Stimulated activated effector memory CD8-positive, alpha-beta T cell treated with anti-CD3 and anti-CD28 coated beads, Interleukin-12 subunit alpha, Interleukin-12 subunit beta, amount 100 ng/mL, for 72 hours (primary cell): Measurements from ENCODE around the gene RAB6B.

Experiments
- ATAC-seq: fragments of 150-1000 bp; cut with Tn5 transposase; 2 replicates; pipeline ENCODE4 v1.10.0; 2021
- DNase-seq, 2 donors: peaks; one replicate each; pipeline ENCODE4 v3.0.0; 2021 to 2022; ENCODE audit warnings: low spot score in 2 of 2
- H3K27ac Mint-ChIP-seq: one replicate; pipeline ENCODE4 v1.8.0; 2022; ENCODE audit warnings: mild to moderate bottlenecking, mixed read lengths
- H3K36me3 Mint-ChIP-seq: one replicate; pipeline ENCODE4 v1.8.0; 2022; ENCODE audit warnings: mild to moderate bottlenecking, mixed read lengths
- H3K4me1 Mint-ChIP-seq: one replicate; pipeline ENCODE4 v1.8.0; 2022; ENCODE audit warnings: mixed read lengths
- H3K4me3 Mint-ChIP-seq: one replicate; pipeline ENCODE4 v1.8.0; 2022; ENCODE audit warnings: mild to moderate bottlenecking, mixed read lengths
- H3K9me3 Mint-ChIP-seq: one replicate; pipeline ENCODE4 v1.8.0; 2022; ENCODE audit warnings: mixed read lengths

Gene RAB6B

GRCh38 chr3:133851266-133851906, 44.3 kb downstream of the RAB6B start:
- Mint-ChIP-seq H3K36me3 (no peaks in the 10 kb centered on the region), H3K9me3 (no peaks in the 10 kb centered on the region), H3K27ac (peak overlapping the region; percentile 79), H3K4me3 (peak overlapping the region; percentile 0), H3K4me1 (peaks cover 29% of the 10 kb centered on the region)
- DNase-seq (peak in 1 of 2 donors; percentile 71), ATAC-seq (peak; percentile 94)

GRCh38 chr3:133850034-133850433, 45.6 kb downstream of the RAB6B start:
- ATAC-seq (no peak), DNase-seq (no peak)
- Mint-ChIP-seq H3K36me3 (no peaks in the 10 kb centered on the region), H3K9me3 (no peaks in the 10 kb centered on the region), H3K4me1 (peaks cover 29% of the 10 kb centered on the region), H3K4me3 (peak overlapping the region; percentile 12), H3K27ac (peak overlapping the region; percentile 32)

GRCh38 chr3:133849346-133849745, 46.3 kb downstream of the RAB6B start:
- ATAC-seq, result peak; percentile 71
- peak overlapping the region; percentile 46 for H3K27ac Mint-ChIP-seq

GRCh38 chr3:133845127-133845526, 50.6 kb downstream of the RAB6B start:
- Mint-ChIP-seq H3K36me3 (no peaks in the 10 kb centered on the region), H3K4me1 (peaks cover 13% of the 10 kb centered on the region), H3K9me3 (no peaks in the 10 kb centered on the region), H3K27ac (no peak overlapping the region), H3K4me3 (no peak overlapping the region)
- ATAC-seq, result no peak
- no peak for DNase-seq

More at GRCh38 chr3:133849346-133849745, 46.3 kb downstream of the RAB6B start:
- peak in 1 of 2 donors; percentile 54 for DNase-seq
- no peaks in the 10 kb centered on the region for H3K9me3 Mint-ChIP-seq
- peaks cover 29% of the 10 kb centered on the region for H3K4me1 Mint-ChIP-seq
- no peaks in the 10 kb centered on the region for H3K36me3 Mint-ChIP-seq
- H3K4me3 Mint-ChIP-seq, result peak overlapping the region; percentile 12

- no peak for ATAC-seq
- Mint-ChIP-seq H3K9me3 (no peaks in the 10 kb centered on the region), H3K36me3 (peaks cover 8% of the 10 kb centered on the region), H3K27ac (no peak overlapping the region), H3K4me1 (no peaks in the 10 kb centered on the region), H3K4me3 (no peak overlapping the region)
- no peak for DNase-seq
Observed at GRCh38 chr3:133843634-133844033, 52.0 kb downstream of the RAB6B start.

- Mint-ChIP-seq H3K4me3 (no peak overlapping the region), H3K36me3 (peaks cover 8% of the 10 kb centered on the region), H3K9me3 (no peaks in the 10 kb centered on the region), H3K27ac (no peak overlapping the region), H3K4me1 (no peaks in the 10 kb centered on the region)
- no peak for ATAC-seq
- DNase-seq, result no peak
Observed at GRCh38 chr3:133842158-133842557, 53.5 kb downstream of the RAB6B start.

- no peaks in the 10 kb centered on the region for H3K9me3 Mint-ChIP-seq
- H3K27ac Mint-ChIP-seq, result no peak overlapping the region
- H3K36me3 Mint-ChIP-seq, result peaks cover 8% of the 10 kb centered on the region
- no peak overlapping the region for H3K4me3 Mint-ChIP-seq
- DNase-seq (no peak), ATAC-seq (no peak)
- H3K4me1 Mint-ChIP-seq, result no peaks in the 10 kb centered on the region
Observed at GRCh38 chr3:133841196-133841595, 54.5 kb downstream of the RAB6B start.

GRCh38 chr3:133840767-133841166, 54.9 kb downstream of the RAB6B start:
- DNase-seq (no peak), ATAC-seq (no peak)
- no peak overlapping the region for H3K27ac Mint-ChIP-seq
- H3K9me3 Mint-ChIP-seq, result no peaks in the 10 kb centered on the region
- peaks cover 8% of the 10 kb centered on the region for H3K36me3 Mint-ChIP-seq
- H3K4me3 Mint-ChIP-seq, result no peak overlapping the region
- no peaks in the 10 kb centered on the region for H3K4me1 Mint-ChIP-seq

GRCh38 chr3:133840055-133840737, 55.5 kb downstream of the RAB6B start:
- H3K4me3 Mint-ChIP-seq, result no peak overlapping the region
- H3K27ac Mint-ChIP-seq, result peak overlapping the region; percentile 46
- peaks cover 8% of the 10 kb centered on the region for H3K36me3 Mint-ChIP-seq
- H3K4me1 Mint-ChIP-seq, result no peaks in the 10 kb centered on the region
- DNase-seq (no peak), ATAC-seq (no peak)
- no peaks in the 10 kb centered on the region for H3K9me3 Mint-ChIP-seq

- H3K9me3 Mint-ChIP-seq, result no peaks in the 10 kb centered on the region
- DNase-seq, result no peak
- ATAC-seq, result no peak
- H3K27ac Mint-ChIP-seq, result peak overlapping the region; percentile 46
- no peak overlapping the region for H3K4me3 Mint-ChIP-seq
- peaks cover 8% of the 10 kb centered on the region for H3K36me3 Mint-ChIP-seq
- no peaks in the 10 kb centered on the region for H3K4me1 Mint-ChIP-seq
Observed at GRCh38 chr3:133838916-133839800, 56.5 kb downstream of the RAB6B start.

GRCh38 chr3:133838296-133838789, 57.3 kb downstream of the RAB6B start:
- peaks cover 14% of the 10 kb centered on the region for H3K36me3 Mint-ChIP-seq
- DNase-seq, result no peak
- no peak overlapping the region for H3K4me3 Mint-ChIP-seq
- no peak overlapping the region for H3K27ac Mint-ChIP-seq
- H3K9me3 Mint-ChIP-seq, result no peaks in the 10 kb centered on the region
- ATAC-seq, result no peak
- H3K4me1 Mint-ChIP-seq, result no peaks in the 10 kb centered on the region

GRCh38 chr3:133837487-133838295, 58.0 kb downstream of the RAB6B start:
- H3K9me3 Mint-ChIP-seq, result no peaks in the 10 kb centered on the region
- ATAC-seq, result no peak
- H3K36me3 Mint-ChIP-seq, result peaks cover 14% of the 10 kb centered on the region
- H3K4me3 Mint-ChIP-seq, result no peak overlapping the region
- no peak for DNase-seq
- H3K4me1 Mint-ChIP-seq, result no peaks in the 10 kb centered on the region
- H3K27ac Mint-ChIP-seq, result no peak overlapping the region

GRCh38 chr3:133836497-133837158, 59.1 kb downstream of the RAB6B start:
- DNase-seq, result no peak
- no peaks in the 10 kb centered on the region for H3K9me3 Mint-ChIP-seq
- H3K4me3 Mint-ChIP-seq, result no peak overlapping the region

GRCh38 chr3:133835961-133836360, 59.7 kb downstream of the RAB6B start:
- no peak for DNase-seq
- Mint-ChIP-seq H3K4me1 (no peaks in the 10 kb centered on the region), H3K4me3 (no peak overlapping the region), H3K36me3 (peaks cover 14% of the 10 kb centered on the region), H3K27ac (no peak overlapping the region), H3K9me3 (no peaks in the 10 kb centered on the region)
- no peak for ATAC-seq

More at GRCh38 chr3:133836497-133837158, 59.1 kb downstream of the RAB6B start:
- Mint-ChIP-seq H3K27ac (peak overlapping the region; percentile 54), H3K4me1 (no peaks in the 10 kb centered on the region), H3K36me3 (peaks cover 14% of the 10 kb centered on the region)
- ATAC-seq, result no peak
